T1000 (cell line): ENCODE measurements around the gene RPAP3.

ENCODE experiments used
- DNase-seq: peaks from one replicate; lab custom pipeline; 2025; ENCODE audit warnings: mixed read lengths; lab: John Stamatoyannopoulos, UW

The RPAP3 gene

DNA sequence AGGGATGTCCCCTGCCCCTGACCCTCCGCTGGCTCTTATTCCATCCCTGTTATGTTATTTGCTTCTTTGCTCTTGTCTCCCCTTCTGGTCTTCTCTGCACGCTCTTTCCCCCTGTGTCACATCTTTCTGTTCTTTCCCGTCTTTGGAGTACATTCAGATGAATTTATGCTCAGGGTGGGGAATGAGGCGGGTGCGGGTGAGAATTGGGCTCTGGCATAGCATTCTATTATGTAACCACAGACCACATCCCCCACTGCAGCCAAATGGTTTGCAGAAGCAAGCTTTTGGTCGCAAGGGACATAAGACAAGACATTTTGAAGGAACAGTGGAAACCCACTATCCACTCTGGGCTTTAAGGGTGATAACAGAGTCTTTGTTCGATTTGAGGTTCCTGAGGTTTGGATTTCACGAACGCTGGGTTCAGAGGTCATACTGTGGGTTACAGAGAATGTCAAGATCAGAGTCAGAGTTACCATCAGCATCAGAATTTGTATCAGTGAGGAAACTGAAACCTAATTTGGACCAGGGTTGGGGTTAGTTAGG is 15.7 kb upstream of the RPAP3 start:
- no peak for DNase-seq

DNA sequence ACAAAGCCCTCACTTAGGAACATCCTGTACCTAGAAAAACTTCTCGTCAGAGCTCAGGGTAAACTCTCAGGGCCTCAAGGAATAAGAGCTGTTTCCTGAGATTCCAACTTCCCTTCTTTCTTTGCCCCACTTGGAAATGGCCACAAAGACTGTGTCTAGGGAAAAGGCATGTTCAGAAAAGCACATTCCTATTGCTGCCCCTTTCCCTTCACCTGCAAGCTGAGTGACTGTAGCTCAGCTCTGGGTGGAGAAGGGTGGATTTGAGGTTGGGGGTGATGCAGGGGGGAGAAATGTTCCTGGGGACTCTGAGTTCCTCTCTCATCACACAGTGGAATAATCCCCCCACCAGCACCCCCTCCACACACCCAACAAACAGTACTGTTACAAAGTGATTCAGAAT is 12.7 kb upstream of the RPAP3 start:
- no peak for DNase-seq

DNA sequence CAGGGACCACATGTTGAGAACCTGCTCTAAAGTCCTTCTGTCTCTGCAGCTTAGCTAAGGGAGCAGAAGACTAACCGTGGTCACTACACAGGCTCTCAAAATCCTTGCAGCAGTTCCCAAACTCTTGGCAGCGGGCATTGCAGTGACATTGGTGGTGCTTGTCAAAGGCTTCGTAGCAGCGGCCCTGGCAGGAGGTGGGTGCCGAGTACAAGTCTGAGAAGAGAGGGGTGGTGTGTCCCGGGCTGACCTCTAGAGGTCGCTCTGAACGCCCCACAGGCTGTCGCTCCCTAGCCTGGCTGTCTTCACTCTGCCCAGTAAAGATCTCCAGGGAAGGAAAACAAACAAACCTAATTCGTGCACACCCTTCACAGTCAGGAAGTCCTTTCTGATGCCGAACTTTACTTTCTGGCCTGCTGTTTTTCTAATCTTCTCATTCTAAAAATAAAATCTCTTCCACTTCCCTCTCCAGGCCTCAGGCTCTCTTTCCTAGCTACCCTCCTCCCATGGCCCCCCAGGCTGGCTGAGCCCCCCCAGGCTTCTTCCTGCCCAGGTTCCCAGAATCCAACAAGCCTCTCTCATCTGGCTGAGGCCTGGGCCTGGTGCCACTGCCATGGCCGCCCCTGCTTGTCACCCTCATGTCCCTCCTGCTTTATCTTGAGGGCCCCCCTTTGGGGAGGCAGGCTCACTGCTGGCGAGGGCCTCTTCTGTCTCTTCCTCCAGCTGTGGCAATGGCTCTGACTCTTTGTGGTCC is 11.8 kb upstream of the RPAP3 start:
- DNase-seq: peak; percentile 63

DNA sequence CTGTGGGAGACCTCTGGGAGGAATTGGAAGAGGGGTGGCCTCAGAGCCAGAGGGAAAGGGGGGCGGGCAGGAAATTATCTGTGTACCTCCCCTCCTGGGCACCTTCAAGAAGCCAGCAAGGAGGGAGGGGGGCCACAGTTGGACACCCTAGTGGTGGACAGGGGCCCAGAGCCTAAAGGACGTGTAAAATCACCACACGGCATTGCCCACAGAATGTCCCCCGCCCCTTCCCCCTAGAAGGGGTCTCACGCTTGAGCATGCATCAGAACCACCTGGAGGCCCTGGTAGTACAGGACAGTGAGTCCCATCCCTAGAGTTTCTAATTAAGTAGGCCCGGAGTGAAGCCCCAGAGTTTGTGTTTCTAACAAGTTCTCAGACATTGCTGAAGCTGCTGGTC is 11.2 kb upstream of the RPAP3 start:
- DNase-seq: no peak

DNA sequence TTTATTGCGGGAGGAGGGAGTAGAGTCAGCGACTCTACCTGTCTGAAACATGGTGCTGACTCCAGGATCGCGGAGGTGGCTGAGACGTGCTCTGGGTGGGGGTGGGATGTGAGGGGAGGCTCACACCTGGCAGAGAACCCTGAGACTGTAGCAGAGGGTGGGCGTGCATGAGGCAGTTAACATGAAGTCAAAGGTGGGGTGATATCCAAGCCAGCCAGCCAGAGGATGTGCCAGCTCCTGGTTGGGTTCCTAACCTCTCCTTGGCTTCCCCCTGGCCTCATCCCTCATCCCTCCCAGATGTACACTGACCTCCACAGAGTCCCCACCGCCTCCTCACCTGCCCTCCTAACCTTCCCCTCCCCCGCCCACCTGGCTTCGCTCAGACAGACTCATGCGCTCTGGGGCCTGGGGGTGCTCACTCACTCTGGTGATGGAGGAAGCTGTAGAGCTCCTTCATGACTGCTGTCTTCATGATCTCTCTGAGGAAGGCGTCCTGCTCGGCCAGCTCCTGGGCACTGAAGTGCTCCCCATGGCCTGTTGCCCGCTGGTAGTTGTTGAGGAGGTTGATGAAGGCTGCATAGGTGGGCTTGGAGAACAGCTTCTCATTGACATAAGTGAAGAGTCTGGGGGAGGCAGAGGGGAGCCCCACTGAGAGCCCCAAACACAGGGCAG is 10.2 kb upstream of the RPAP3 start:
- no peak for DNase-seq

DNA sequence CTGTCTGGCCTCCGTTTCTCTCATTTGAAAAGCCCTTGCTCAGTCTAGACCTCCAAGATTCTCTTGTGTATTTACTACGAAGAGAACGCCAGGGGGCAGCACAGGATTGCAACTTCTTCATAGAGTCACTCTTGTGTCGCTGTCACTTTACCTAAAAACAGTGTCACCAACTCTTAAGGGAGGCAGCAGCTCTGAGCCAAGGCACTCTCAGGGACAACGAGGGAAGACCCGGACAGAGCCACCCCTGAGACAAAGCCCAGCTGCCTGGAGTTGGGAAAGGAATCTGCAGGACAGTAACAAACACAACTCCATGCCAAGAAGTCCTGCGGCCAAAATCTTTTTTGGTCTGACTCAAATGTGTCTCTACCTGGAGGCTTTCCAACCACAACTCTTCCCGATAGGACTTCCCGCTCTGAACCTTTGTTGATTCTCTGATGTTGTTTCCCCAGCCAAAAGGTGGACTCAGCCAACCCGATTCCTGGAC is 9.6 kb upstream of the RPAP3 start:
- no peak for DNase-seq

DNA sequence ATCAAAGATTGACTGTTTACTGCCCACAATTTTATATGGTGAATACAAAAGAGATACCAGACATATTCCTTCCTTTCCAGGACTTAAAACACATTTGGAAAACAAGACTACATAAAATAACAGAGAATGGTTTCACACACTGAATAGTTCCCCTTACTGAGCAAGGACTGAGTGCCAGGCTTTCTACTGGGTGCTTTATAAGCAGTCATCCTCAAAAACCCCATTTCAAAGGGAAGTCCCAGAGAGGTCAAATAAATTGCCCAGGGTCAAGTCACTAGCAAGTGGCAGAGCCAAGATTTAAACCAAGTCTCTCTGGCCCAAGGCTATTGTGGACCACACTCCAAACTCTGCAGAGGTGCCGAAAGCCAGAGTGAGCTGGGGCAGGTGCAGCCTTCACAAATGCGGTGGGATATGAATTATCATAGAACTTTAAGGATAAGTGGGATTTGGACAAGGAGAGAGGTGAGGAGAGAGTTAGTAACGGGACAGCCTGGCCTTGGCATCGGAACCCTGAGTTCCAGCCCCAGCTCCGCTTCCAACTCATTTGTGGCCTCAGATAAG is 9.1 kb upstream of the RPAP3 start:
- DNase-seq: no peak

DNA sequence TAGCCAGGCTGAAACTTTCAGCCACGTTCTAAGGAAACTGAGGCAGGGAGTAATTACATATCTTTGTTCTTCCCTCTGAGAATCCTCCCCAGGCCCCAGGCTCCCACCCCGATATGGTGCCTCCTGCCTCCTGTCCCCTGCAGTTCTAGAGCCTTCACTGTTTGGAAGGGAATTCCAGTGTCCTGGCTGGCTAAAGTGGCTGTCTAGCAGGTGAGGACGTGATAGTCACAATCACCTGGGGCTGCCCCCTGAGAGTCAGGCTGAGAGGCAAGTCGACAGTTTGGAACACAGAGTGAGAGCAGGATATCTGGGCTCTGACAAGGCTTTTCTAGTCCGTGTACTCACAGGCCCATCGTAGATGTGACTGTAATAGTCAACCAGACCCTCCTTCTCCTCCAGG is 6.3 kb upstream of the RPAP3 start:
- no peak for DNase-seq

DNA sequence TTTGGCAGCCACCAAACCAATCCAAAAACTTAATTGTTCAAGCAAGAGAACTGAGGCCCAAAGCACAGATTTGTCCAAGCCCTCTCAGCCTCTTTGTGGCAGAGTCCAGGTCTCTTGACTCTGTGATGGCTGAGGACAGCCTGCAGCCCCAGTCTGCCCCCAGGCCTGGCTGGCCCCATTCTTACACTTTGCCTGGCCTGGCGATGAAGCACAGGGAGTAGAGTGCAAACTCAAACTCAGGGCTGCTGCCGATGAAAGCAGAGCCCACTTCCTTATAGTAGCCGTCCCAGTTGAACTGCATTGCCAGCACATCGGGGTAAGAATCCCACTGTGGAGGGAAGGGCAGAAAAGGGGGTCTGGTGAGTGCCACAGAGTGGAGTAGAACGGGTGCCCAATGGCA is 5.6 kb upstream of the RPAP3 start:
- DNase-seq: no peak

DNA sequence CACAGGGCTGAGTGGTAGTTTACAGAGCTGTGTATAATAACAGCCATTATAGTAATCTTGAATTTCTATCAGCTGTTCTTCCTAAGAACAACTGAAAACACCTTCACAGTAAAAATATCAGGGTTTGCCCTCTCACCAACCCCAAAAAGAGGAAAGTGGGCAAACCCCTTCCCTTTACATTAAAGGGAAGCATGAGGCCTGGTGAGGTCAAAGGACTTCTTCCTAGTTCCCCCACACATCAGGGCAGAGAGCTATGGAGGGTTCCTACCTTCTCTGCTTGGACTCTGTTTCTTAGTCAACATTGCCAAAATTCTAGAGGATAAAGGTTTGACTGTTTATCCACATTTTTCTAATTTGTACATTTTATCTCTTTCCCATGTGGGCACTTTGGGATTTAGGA is 4.4 kb upstream of the RPAP3 start:
- no peak for DNase-seq

DNA sequence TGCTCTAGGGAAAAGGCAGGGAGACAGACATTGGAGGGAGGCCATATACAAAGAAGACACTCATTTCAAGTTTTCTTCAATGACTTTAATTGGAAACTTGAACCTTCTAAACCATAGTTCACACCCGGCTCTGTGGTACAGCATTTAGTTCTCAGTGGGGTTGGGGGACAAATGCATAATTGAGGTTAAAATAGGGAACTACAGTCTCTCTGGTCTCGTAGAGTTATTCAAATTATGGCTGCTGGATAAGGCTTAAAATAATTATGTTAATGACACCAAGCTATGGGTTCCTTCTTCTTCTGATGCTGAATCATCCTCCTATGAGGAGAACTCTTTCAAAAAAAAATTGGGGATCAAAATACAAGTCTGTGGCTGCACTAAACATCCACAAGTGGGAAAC is 3.8 kb upstream of the RPAP3 start:
- no peak for DNase-seq

DNA sequence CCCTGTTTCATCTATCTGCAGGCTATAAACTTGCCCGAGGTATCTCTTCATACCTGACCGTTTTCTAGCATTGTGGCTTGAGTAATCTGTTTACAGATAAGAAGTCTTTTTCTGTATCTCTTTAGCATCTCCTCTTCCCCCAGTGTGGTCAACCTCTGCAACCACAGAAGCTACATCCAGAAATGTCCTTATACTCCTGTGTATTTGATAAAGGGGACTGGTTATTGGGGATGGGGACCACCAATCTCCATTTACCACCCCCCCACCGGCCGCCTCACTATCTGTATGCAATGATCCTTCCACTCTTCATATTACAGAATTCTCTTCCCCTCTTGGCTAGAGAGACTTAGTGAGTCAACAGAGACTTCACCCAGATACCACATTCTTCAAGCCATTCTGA is 3.4 kb upstream of the RPAP3 start:
- no peak for DNase-seq

DNA sequence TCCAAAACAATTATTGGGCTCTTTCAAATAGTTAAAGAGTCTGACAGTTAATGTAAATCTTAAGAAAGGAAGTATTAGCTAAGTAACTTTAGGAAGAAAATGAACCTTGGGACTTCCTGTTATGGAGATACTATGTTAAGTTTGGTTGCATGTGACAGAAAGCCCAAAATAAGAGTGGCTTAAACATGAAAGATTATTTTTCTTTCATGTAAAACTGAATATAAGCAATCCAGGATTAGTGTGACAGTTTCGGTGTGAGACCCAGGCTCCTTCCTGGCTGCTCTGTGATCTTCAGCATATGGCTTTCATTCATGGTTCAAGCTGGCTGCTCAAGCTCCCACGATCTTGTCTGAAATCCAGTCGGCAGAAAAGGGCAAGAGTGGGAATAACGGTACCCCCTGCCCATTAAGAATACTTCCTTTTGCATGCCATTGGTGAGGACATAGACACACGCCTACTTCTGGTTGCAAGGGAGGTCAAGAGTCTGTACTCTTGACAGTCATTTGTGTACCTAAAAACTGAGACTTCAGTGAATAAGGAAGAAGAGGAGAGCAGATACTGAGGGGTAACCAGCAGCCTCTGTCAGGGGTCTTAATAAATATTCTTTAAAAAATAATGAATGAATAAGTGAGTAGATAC is 2.2 kb upstream of the RPAP3 start:
- DNase-seq: no peak

DNA sequence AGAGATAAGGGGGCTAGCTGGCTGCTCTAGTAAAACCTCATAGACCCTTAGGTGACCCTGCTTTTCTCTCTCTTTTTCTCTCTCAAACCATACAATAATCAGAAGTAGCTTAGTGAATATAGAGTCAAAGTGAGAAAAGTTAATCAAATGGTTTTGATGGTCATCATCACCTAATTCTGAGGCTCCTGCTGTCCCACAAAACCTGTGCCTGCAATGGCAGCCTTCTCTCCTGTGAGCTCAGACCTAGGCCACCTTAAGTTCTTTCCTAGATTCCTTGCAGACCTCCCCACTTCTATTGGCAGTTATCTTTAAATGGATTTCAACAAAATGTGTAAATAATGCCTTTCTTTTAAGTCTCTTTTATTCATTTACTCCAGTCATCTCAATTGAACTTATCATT is 1.5 kb upstream of the RPAP3 start:
- no peak for DNase-seq

DNA sequence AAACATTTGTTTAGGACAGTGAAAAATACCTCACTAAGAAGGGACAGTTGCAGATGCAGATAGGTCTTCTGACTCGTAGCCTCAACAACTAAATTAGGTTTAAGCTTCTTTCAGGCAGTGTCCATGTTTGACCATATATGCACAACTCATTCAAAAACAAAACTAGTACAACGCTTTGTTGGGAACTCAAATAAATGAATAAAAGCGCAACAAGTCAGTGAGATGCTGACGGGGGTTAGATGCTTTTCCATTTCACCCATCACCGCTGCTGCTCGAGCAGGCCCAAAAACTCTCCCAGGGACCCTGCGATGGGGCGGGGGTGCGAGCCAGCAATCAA is 633 bp downstream of the RPAP3 start:
- no peak for DNase-seq

DNA sequence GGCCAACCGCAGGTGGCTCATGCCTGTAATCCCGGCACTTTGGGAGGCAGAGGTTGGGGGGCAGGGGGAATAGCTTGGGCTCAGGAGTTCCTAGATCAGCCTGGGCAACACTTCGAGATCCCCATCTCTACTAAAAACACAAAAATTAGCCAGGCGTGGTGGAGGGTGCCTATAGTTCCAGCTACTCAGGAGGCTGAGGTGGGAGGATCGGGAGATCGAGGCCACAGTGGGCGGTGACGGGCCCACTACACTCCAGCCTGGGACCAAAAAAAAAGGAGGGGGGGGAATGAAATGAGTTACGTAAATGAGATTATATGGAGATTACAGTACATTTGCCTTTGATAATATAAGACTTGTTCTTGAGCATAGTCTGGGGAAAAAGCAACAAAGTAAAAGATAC is 1.1 kb downstream of the RPAP3 start:
- DNase-seq: no peak

DNA sequence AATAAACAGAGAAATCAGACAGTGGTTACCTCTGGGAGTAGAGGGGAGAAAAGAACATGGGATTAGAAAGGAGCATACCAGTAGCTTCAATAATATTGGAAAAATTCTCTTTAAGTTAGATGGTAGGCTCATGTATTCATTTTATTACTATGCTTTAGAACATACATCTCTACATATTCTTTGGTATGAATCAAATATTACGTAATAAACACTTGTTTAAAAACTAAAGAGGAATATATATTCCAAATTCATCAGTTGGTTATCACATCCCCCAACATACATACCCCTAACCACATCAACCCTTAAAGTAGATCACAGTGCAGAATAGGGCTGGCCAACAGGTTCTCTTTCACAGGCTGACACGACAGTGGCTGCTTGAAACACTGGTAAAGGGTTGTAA is 5.6 kb downstream of the RPAP3 start:
- DNase-seq: no peak

DNA sequence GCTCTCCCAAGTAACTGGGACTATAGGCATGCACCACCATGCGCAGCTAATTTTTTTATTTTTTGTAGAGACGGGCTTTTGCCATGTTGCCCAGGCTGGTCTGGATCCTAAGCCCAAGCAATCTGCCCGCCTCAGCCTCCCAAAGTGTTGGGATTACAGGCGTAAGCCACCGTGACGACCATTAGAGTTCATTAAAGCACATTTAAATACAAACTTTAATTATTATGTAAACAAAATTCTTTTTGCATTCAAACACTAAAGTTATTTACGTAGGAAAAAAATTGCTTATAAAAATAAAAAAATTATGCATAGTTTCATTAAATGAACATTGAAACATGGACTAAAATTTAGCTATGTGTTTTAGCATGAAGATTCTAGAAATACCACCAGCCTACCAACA is 7.2 kb downstream of the RPAP3 start:
- DNase-seq: no peak

DNA sequence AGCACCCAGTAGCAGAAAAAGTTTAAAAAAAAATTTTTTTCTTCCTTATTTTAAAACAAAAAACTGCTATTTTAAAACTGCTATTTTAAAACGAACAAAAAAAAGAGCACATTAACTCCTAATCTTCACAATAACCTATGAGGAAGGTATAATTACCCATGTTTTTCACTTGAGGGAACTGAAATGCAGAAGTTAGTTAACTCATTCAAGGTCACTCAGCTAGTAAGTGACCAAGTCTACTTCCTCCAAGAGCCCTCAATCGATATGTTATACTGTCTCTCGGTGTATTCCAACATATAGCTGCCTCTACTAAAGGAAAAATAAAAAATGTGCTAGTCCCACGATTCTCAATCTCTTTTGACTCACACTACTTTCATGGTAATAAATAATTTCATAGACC is 7.8 kb downstream of the RPAP3 start:
- DNase-seq: no peak

DNA sequence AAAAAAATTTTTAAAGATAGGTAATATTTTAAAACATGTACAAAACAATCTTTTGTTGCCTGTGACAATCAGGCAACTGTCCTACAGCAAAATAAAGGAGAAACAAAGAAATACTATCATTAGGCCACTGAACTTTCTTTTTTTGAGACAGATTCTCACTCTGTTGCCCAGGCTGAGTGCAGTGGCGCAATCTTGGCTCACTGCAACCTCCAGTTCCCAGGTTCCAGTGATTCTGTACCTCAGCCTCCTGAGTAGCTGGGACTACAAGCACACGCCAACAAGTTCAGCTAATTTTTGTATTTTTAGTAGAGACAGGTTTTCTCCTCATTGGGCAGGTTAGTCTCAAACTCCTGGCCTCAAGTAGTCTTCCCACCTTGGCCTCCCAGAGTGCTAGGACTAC is 16.6 kb downstream of the RPAP3 start:
- no peak for DNase-seq

DNA sequence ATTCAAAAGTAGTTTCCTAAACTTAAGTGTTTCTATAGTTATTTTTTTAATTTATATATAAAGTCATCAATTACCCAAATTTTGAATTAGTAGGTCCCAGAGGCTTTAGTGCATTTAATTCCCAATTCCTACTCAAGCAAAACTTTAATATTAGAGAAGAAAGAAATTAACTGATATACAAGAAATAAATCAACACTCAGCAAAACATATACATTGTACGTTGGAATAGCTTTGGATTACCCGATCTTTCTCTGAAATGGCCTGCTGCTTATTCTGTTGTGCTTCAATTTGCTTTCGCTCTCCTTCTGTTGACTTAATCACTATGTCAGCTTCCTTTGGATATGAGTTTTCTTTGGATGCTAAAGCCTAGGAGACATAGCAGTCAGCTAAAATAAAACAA is 18.2 kb downstream of the RPAP3 start:
- DNase-seq: no peak

DNA sequence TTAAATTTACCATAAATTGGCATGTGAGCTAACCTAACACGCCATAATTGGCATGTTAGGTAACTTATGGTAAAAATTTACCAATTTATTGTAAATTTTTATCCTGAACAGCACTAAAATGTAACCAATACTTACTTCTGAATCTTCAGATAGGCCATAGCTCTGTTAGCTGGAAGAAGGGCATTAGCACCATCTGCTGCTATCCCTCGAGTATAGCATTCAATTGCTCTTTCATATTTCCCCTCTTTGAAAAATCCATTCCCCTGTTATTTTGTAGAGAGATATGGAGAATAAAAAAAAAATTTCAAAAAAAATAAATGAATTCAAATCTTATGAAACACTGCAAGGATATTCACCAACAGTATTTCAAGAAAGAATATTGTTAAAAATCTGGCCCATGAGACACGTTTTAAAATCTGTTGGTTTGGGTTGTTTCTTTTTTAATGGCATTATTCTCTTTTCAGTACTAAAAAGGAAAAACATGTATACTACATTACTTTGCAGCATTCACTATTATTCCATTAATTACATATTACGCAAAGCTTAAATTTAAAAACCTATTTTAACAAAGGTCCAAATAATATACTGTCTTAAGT is 19.1 kb downstream of the RPAP3 start:
- no peak for DNase-seq

DNA sequence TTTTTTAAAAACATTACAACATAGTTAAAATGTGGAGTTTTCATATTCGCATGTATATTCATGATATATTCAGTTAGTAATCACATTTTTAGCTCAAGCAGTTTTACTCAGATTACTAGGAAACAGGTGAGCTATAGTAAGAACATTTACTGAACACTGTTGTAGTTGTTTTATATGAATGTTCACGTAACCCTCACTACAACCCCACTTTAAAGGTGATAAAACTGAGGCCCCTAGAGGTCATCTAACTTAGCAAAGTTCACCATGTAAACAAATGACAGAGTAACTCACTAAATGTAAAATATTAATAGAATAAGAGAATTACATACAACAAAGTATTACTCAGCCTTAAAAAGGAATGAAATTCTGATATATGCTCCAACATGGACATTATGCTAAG is 26.0 kb downstream of the RPAP3 start:
- DNase-seq: no peak
